ENCODE results near the gene LRBA. TPM values are rescaled to one million over a fixed set of nuclear protein-coding genes. Genes with fewer than 3 reads are reported as not detected.

The LRBA gene
- total and polyA plus RNA-seq, 2 donors (not counting 3 experiments of a cell fraction or from before 2014, with no cell fraction given), result 18.0 to 35.1 TPM

GRCh38 chr4:150931796-150932195 is 83.3 kb downstream of the LRBA start:
- FAIRE-seq, result no peak
- no peak overlapping the region for H3K27ac ChIP-seq (ENCODE audit: insufficient read depth, low read depth, low read length)
- dilution Hi-C loops (cut with MboI; ENCODE audit: extremely low pct_ligation_motif_present, low sequenced_read_pairs), result no loop called here

More at GRCh38 chr4:150931796-150932195, 83.3 kb downstream of the LRBA start:
- intact Hi-C loops (cut with micrococcal nuclease), result no loop called here
- no peaks in the 10 kb centered on the region for H3K9me3 ChIP-seq (replicated peaks; ENCODE audit: control insufficient read depth, insufficient read depth, low read length)
- H3K36me3 ChIP-seq (ENCODE audit: control insufficient read depth in 2 of 2, extremely low read depth in 1 of 2, insufficient read depth in 2 of 2, low read length in 2 of 2), result no peaks in the 10 kb centered on the region
- CTCF ChIA-PET, result interaction anchor here (0.9 to 2.7 kb wide), 2 partner anchors 13 to 17 kb away, joined by 3 to 6 read pairs; no protein-coding TSS in a partner anchor
- H3K4me1 ChIP-seq (ENCODE audit: control insufficient read depth, extremely low read depth, insufficient read depth, low read length), result no peaks in the 10 kb centered on the region
- POLR2A ChIA-PET, result no interaction called here
- H2AFZ ChIP-seq (ENCODE audit: low read depth, low read length), result no peak overlapping the region
- no peak for DNase-seq (ENCODE audit: low read depth, low spot score)
- no peaks in the 10 kb centered on the region for H3K79me2 ChIP-seq (ENCODE audit: control insufficient read depth, insufficient read depth, low read length)
- H3K4me3 ChIP-seq (replicated peaks in 1 of 3; ENCODE audit: insufficient read depth in 1 of 3, low read depth in 1 of 3, low read length in 3 of 3), result no peak overlapping the region
- no peaks in the 10 kb centered on the region for H4K20me1 ChIP-seq (replicated peaks; ENCODE audit: control insufficient read depth, extremely low read depth, insufficient read depth, low read length)
- BruUV-seq (replicated peaks), result no TSS peak
- no peaks in the 10 kb centered on the region for H3K27me3 ChIP-seq (ENCODE audit: control insufficient read depth in 2 of 2, insufficient read depth in 2 of 2, low read length in 2 of 2)
- TF ChIP-seq CTCF (IDR thresholded peaks at IDR 0.05; ENCODE audit: extremely low read depth in 1 of 2, insufficient read depth in 1 of 2, low read depth in 1 of 2, low read length in 2 of 2) (no peak), MAX (IDR thresholded peaks at IDR 0.05; ENCODE audit: insufficient read depth, insufficient read length) (no peak), JUN (IDR thresholded peaks at IDR 0.05; ENCODE audit: borderline replicate concordance, insufficient read depth, insufficient read length, low read depth) (no peak), POLR2AphosphoS5 (IDR thresholded peaks at IDR 0.05; ENCODE audit: insufficient read depth, low read depth, low read length) (no peak), MYC (IDR thresholded peaks at IDR 0.05; ENCODE audit: low read depth, low read length) (no peak)
- H3K9ac ChIP-seq (replicated peaks; ENCODE audit: extremely low read depth, insufficient read depth, low read length), result no peak overlapping the region
- no peak overlapping the region for H3K4me2 ChIP-seq (ENCODE audit: insufficient read depth, low read length)
- H3K9me1 ChIP-seq (replicated peaks; ENCODE audit: control insufficient read depth, extremely low read depth, insufficient read depth, low read length), result no peaks in the 10 kb centered on the region
